Hematopoietic multipotent progenitor cell (in vitro differentiated cells): ENCODE results near the gene FLT3LG. TPM values are rescaled to one million over a fixed set of nuclear protein-coding genes. Genes with fewer than 3 reads are reported as not detected.
"Not testable (repeated sequence)": the region's sequence is repeated elsewhere in the genome, so short reads cannot be mapped to it uniquely, and the experiment has no call there.

Experiments
- DNase-seq, 3 donors: peaks; one replicate each; pipeline ENCODE4 v3.0.0-alpha.2; 2011 to 2015; ENCODE audit warnings: low read depth in 2 of 3, low spot score in 2 of 3
- total RNA-seq: library from RNA; depleted of rRNA; stranded (reverse); fragments of >200 nt; gene quantifications from one replicate; pipeline ENCODE4 v1.2.3, GENCODE V29; 2012

The FLT3LG gene
- total RNA-seq, 1 donor, result 3.8 TPM

DNA sequence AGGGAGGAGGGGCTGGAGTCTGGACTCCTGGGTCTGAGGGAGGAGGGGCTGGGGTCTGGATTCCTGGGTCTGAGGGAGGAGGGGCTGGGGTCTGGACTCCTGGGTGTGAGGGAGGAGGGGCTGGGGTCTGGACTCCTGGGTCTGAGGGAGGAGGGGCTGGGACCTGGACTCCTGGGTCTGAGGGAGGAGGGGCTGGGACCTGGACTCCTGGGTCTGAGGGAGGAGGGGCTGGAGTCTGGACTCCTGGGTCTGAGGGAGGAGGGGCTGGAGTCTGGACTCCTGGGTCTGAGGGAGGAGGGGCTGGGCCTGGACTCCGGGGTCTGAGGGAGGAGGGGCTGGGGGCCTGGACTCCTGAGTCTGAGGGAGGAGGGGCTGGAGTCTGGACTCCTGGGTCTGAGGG is 12.9 kb upstream of the FLT3LG start:
- not testable (repeated sequence) for DNase-seq

DNA sequence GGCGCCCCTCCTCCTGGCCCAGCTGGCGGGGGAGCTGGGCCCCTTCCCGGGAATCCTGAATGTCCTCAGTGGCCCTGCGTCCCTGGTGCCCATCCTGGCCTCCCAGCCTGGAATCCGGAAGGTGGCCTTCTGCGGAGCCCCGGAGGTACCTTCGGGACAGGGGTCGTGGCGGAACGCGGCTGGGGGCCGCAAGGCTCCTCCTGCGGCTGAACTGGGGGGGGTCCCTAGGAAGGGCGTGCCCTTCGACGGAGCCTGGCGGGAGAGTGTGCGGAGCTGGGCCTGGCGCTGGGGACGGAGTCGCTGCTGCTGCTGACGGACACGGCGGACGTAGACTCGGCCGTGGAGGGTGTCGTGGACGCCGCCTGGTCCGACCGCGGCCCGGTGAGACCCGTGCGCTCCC is 12.4 kb upstream of the FLT3LG start:
- no peak for DNase-seq

DNA sequence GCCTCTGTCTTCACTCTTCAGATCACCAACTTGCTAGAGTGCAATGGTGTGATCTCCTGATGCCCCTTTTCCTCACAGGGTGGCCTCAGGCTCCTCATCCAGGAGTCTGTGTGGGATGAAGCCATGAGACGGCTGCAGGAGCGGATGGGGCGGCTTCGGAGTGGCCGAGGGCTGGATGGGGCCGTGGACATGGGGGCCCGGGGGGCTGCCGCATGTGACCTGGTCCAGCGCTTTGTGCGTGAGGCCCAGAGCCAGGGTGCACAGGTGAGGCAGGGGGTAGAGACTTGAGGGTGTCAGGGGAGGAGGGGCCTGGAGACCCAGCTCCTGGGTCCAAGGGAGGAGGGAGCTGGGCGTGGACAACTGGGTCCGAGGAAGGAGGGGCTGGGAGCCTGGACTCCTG is 11.5 kb upstream of the FLT3LG start:
- no peak for DNase-seq

DNA sequence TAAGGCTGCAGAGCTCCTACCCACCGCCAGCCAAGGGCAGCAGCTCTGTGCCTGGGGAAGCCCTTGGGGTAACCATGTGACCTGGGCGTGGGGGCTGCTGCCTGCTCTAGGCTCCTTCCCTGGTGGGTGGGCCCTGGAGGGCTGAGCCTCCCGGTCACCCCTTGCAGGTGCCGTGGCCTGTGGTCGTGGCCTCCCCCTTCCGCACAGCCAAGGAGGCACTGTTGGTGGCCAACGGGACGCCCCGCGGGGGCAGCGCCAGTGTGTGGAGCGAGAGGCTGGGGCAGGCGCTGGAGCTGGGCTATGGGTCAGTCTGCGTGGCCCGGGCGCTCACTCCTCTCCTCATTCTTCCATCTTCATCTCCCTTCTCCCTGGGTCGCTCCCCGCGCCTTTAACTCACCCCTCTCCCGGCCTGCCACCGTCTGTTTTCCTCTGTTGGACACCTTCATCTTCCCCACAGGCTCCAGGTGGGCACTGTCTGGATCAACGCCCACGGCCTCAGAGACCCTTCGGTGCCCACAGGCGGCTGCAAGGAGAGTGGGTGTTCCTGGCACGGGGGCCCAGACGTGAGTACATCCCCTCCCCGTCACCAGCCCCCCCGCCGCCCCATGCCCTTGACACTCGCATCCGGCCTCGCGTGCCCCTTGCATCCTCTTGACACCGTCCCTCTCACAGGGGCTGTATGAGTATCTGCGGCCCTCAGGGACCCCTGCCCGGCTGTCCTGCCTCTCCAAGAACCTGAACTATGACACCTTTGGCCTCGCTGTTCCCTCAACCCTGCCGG is 9.9 kb upstream of the FLT3LG start:
- DNase-seq, result no peak

DNA sequence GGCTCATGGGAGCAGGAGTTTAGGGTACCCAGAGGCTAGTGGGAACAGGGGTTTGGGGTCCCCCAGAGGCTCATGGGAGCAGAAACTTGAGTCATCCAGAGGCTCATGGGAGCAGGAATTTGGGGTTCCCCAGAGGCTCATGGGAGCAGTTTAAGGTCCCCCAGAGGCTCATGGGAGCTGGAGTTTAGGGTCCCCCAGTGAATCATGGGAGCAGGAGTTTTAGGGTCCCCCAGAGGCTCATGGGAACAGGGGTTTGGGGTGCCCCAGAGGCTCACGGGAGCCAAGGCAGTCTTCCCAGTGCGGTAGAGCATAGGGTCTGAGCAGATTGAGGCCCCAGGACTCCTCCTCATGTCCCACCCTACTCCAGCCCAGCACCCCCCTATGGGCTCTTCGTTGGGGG is 8.6 kb upstream of the FLT3LG start:
- no peak for DNase-seq

DNA sequence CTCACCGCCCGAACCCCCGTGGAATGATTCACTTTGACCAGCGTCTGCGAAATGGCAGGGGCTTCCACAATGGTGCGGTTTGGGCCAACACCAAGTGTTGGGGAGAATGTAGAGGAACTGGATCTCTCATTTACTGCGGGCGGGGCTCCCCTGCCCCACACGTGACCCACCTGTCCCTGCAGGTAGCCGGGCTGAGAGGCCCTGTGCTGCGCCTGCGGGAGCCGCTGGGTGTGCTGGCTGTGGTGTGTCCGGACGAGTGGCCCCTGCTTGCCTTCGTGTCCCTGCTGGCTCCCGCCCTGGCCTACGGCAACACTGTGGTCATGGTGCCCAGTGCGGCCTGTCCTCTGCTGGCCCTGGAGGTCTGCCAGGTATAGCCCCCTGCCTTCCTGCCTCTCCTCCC is 5.8 kb upstream of the FLT3LG start:
- DNase-seq, result no peak

DNA sequence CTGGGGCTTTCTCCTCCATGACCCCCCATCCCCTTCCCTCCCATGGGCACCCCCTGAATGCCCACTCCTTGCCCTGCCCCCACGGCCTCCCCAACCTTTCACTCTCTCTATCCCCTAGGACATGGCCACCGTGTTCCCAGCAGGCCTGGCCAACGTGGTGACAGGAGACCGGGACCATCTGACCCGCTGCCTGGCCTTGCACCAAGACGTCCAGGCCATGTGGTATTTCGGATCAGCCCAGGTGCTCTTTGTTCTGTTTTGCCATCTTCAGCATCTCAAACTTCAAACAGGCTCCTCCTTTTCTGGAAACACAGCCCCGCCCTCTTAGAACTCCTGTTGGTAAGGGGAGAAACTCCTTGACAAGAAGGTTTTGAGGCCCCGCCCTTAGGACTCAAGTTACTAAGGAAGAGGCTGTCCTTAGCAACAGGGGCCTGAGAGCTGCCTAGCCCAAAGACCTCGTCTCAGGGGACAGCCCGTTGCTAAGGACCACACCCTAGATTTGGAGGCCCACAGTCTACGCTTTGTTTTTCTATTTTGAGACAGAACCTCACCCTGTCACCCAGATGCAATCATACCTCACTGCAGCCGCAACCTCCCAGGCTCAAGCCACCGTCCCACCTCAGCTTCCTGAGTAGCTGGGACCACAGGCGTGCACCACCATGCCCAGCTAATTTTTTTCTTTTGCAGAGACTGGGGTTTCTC is 5.1 kb upstream of the FLT3LG start:
- DNase-seq, result peak; percentile 85 to 93 (median 93)

DNA sequence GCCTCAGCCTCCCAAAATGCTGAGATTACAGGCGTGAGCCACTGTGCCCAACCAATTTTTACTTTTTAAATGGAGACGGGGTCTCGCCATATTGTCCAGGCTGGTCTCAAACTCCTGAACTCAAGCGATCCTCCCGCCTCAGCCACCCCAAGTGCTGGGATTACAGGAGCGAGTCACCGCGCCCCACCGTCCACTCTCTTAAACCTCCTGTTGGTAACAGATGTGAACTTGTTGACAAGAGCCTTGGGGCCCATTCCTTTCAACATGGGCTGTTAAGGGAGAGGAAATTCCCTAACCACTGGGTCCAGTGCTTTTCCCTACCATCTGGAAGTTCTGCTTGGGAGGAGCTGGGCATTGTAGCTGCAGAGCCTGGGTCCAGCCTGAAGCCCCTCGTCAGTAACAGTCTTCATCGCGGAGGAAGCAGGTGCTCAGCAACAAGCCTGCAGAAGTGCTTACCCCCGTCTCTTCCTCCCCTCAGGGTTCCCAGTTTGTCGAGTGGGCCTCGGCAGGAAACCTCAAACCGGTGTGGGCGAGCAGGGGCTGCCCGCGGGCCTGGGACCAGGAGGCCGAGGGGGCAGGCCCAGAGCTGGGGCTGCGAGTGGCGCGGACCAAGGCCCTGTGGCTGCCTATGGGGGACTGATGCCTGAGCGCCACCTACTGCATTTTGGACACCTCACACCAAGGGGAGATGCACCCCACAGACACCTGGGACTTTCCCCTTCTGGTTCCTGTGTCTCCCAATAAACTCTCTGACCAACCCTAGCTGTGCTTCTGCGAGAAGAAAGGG is 4.0 kb upstream of the FLT3LG start:
- peak; percentile 73 to 97 (median 94) for DNase-seq

DNA sequence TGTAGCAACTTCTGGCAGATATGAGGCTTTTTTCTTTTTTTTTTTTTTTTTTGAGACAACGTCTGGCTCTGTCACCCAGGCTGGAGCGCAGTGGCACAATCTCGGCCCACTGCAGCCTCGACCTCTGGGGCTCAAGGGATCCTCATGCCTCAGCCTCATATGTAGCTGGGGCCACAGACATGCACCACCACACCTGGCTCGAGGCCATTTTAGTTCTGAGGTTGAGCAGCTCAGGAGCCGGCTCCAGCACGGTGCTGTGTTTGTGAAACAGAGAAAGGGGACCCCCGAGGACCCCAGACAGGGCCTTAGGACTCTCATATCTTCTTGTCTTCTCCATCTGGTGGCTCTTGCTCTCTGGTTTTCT is 3.4 kb upstream of the FLT3LG start:
- DNase-seq, result no peak

DNA sequence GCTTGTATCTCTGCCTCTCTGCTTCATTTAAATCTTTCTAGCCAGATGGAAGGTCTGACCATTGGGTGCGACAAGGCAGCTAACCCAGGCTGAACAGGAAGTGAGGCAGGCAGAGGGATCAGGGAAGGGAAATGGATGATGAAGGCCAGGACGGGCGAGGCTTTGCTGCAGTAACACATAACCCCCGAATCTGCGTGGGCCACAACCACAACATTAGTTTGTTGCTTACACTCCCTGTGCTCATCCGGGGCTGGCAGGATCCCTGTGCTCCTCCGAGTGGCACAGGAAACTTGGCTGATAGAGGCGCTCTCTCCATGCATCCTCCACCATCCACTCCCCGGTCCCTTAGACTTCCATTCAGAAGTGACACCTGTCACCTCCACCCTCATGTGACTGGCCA is 1.1 kb upstream of the FLT3LG start:
- no peak for DNase-seq

DNA sequence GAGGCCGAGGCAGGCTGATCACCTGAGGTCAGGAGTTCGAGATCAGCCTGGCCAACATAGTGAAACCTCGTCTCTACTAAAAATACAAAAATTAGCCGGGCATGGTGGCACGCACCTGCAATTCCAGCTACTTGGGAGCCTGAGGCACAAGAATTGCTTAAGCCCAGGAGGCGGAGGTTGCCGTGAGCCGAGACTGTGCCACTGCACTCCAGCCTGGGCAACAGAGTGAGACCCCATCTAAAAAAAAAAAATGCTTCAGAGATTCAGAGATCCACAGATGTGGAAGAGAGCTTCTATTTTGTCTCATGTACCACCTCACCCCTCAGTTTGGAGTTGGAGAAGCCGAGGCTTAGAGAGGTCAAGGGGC is 531 bp upstream of the FLT3LG start:
- not testable (repeated sequence) for DNase-seq

DNA sequence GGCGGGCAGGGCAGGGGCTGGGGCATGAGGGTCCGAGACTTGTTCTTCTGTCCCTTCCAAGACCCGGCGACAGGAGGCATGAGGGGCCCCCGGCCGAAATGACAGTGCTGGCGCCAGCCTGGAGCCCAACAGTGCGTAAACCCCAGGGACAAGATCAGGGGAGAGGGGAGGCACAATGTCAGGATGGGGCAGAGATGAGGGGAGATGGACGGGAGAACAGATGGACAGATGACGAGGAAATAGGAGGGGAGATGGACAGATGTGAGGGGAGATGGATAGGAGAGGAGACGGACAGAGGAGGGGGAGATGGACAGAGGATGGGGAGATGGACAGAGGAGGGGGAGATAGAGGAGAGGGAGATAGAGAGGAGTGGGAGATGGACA is 518 bp downstream of the FLT3LG start:
- no peak for DNase-seq

DNA sequence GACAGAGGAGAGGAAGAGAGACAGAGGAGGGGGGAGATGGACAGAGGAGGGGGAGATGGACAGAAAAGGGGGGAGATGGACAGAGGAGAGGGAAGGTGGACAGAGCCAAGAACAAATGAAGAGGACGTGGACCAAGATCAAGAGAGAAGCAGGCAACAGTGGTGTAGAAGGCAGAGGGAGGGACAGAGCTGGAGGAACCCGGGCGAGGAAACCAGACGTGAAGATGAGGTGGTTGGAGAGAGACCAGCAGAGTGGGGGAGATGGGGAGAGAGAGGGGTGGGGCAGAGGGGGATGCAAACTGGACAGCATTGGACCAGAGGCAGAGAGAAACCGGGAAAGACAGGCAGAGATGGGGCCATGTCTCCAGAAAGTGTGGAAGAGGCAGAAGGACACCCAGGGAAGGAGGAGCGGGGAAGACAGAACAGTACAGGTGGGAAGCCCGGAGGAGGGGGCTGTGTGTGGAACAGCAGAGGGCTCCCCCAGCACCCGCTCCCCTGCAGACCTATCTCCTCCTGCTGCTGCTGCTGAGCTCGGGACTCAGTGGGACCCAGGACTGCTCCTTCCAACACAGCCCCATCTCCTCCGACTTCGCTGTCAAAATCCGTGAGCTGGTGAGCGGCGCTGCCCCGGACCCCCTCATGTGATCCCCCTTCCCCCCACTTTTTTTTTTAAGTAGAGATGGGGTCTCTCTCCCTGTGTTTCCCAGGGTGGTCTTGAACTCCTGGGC is 1.3 kb downstream of the FLT3LG start:
- no peak for DNase-seq

DNA sequence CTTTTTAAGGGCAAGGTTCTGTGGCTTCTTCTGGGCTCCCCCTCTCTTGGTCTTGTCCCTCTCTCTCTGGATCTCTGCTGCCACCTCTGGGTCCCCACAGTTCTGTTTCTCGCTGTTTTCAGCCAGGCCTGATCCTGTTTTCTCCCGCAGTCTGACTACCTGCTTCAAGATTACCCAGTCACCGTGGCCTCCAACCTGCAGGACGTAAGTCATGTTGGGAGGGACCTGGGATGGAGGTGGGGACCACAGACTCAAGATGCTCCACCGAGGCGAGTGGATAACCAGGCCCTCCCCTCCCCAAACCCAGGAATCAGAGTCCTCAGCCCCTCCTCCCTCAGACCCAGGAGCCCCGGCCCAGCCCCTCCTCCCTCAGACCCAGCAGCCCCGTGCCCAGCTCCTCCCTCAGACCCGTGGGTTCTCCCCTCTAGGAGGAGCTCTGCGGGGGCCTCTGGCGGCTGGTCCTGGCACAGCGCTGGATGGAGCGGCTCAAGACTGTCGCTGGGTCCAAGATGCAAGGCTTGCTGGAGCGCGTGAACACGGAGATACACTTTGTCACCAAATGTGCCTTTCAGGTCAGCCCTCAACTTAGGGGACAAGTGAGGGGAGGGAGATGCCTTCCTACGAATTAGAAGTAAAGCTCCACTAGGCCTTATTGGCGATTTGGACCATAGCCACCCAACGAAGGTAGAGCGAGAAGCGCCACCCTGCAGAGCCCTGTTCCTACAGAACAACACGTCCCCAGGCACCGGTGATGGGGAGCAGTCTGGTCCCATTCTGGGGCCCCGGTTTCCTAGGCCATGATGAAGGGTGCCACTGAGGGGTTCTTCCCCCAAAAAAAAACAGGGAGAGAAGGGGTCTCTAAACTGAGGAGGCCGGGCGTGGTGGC is 2.2 kb downstream of the FLT3LG start:
- peak in 2 of 3 donors; percentile 73 to 74 for DNase-seq

DNA sequence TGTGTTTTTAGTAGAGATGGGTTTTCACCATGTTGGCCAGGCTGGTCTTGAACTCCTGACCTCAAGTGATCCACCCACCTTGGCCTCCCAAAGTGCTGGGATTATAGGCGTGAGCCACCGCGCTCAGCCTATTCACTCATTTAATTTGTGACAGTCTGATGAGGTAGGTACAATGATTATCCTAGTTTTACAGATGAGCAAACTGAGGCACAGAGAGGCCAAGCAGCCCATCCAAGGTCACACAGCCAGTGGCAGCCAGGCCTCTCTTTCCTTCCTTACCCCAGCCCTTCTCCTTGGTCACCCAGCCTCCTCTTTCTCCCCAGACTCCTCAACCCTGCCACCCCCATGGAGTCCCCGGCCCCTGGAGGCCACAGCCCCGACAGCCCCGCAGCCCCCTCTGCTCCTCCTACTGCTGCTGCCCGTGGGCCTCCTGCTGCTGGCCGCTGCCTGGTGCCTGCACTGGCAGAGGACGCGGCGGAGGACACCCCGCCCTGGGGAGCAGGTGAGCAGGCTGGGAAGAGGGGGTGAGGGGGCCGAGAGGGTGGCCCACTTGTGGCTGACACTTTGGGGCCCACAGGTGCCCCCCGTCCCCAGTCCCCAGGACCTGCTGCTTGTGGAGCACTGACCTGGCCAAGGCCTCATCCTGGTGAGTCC is 6.1 kb downstream of the FLT3LG start:
- no peak for DNase-seq

DNA sequence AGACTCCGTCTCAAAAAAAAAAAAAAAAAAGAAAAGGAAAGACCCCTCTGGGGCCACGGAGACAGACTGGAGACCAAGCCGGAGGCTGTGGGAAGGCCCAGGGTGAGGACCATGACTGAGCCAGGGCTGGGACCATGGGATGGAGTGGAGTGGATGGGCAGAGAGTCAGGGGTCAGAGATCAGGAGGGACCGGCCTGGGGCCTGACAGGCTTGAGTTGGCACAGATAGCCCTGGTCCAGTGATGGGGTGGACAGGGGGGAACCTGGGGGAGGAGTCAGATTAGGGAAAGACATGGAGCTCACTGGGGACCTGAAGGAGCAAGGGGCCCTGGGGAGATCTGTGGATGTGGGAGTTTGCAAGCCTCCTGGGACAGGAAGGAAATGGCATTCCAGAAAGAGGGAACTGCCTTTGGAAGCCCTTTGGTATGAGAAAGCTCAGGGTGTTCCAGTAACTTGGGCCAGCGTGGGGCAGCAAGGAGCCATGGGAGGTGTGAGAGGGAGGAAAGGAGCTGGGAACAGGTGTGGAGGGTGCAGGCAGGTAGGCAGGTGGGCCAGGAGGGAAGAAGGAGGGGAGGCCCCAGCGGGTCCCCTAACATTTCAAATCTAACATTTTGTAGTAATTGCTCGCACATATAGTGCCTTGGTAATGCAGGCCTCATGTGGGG is 7.1 kb downstream of the FLT3LG start:
- no peak for DNase-seq

DNA sequence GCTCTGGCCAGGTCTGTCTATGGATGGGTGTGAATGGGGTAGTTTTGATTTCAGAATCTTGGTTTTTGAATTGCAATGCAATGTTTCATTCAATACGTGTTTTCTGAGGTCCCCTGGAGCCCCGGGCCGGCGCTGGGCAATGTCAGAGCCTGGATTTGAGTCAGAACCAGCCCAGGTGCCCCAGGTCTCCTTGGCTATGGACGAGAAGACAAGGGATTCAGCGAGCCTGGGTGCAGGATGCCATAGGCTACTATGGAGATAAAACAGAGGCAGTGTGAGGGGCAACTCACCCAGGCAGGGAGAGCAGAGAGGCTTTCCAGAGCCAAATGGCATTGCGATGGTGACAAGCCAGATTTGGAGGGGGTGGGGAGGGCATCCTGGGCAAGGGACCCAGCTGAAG is 12.2 kb downstream of the FLT3LG start:
- no peak for DNase-seq

DNA sequence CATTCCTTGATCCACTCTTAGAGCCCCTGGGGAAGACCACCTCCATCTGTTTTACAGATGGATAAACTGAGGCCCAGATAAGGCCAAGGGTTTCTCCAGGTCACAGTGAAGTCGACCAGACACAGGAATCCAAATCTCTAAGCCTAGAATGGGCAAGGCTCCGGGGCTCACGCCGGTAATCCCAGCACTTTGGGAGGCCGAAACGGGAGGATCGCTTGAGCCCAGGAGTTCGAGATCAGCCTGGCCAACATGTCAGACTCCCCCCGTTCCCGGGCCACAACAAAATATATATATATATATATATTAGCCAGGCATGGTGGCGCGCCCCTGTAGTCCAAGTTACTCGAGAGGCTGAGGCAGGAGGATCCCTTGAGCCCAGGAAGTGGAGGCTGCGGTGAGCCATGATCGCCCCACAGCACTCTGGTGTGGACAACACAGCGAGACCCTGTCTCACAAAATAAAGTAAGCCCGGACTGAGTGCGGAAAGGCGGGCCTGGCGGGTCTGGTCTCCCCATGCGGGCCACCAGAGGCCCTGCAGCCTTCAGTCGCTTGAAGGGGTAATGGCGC is 12.8 kb downstream of the FLT3LG start:
- no peak for DNase-seq
